Smooth muscle cell of the brain vasculature (primary cell): ENCODE results near the gene NOTCH1.
"Not testable (repeated sequence)": the region's sequence is repeated elsewhere in the genome, so short reads cannot be mapped to it uniquely, and the experiment has no call there.

Source experiments
- DNase-seq: peaks from one replicate; pipeline ENCODE4 v3.0.0-alpha.2; 2012; ENCODE audit warnings: low read depth, low spot score

Gene NOTCH1

GRCh38 chr9:136545965-136546696, at the start of gene NOTCH1:
NOTCH1 (minus strand) TSS chr9:136546048; CDS start chr9:136545786, 262 bp downstream.
- DNase-seq, result peak; percentile 53

- DNase-seq, result no peak
Observed at GRCh38 chr9:136594492-136594891, 48.6 kb upstream of the NOTCH1 start.

- DNase-seq, result no peak
Observed at GRCh38 chr9:136593581-136593980, 47.7 kb upstream of the NOTCH1 start.

- DNase-seq, result no peak
Observed at GRCh38 chr9:136592666-136593065, 46.8 kb upstream of the NOTCH1 start.

GRCh38 chr9:136590821-136591752, 45.2 kb upstream of the NOTCH1 start:
- no peak for DNase-seq

GRCh38 chr9:136589766-136590763, 44.2 kb upstream of the NOTCH1 start:
- no peak for DNase-seq

- DNase-seq, result no peak
Observed at GRCh38 chr9:136588663-136589464, 43.0 kb upstream of the NOTCH1 start.

- peak; percentile 43 for DNase-seq
Observed at GRCh38 chr9:136587944-136588662, 42.3 kb upstream of the NOTCH1 start.

- DNase-seq, result peak; percentile 66
Observed at GRCh38 chr9:136587145-136587943, 41.5 kb upstream of the NOTCH1 start.

GRCh38 chr9:136586391-136586953, 40.6 kb upstream of the NOTCH1 start:
- DNase-seq, result no peak

GRCh38 chr9:136585531-136586120, 39.8 kb upstream of the NOTCH1 start:
- DNase-seq, result no peak

GRCh38 chr9:136584934-136585333, 39.1 kb upstream of the NOTCH1 start:
- no peak for DNase-seq

- DNase-seq, result no peak
Observed at GRCh38 chr9:136584401-136584932, 38.6 kb upstream of the NOTCH1 start.

- no peak for DNase-seq
Observed at GRCh38 chr9:136582977-136583735, 37.3 kb upstream of the NOTCH1 start.

- DNase-seq, result no peak
Observed at GRCh38 chr9:136581614-136582447, 36.0 kb upstream of the NOTCH1 start.

- not testable (repeated sequence) for DNase-seq
Observed at GRCh38 chr9:136579650-136580219, 33.9 kb upstream of the NOTCH1 start.
